GM13976 (cell line): Measurements from ENCODE around the gene PEAK1.
"Not testable (repeated sequence)": the region's sequence is repeated elsewhere in the genome, so short reads cannot be mapped to it uniquely, and the experiment has no call there.

Experiments
- DNase-seq: peaks from one replicate; pipeline ENCODE4 v3.0.0; 2012; ENCODE audit warnings: low spot score
- CTCF ChIP-seq: IDR thresholded peaks from 2 replicates; pipeline ENCODE4 v1.5.1; 2012; ENCODE audit warnings: borderline replicate concordance, mild to moderate bottlenecking; ENCODE audit not compliant: insufficient read depth; ENCODE audit errors: extremely low read depth, missing control alignments, control extremely low read depth
- in situ Hi-C: fragments of 300-500 bp; cut with MboI; formaldehyde crosslinking; loops from one replicate; pipeline ENCODE4 v1.12.0; 2022; ENCODE audit warnings: low sequenced_read_pairs, mixed read lengths, inconsistent platforms; ENCODE audit not compliant: unreplicated experiment

The PEAK1 gene

GRCh38 chr15:77291107-77291506, 128.8 kb downstream of the PEAK1 start:
- DNase-seq = no peak
- TF ChIP-seq CTCF = no peak
- in situ Hi-C loops = no loop called here

GRCh38 chr15:77287385-77287784, 132.5 kb downstream of the PEAK1 start:
- no peak for TF ChIP-seq CTCF
- in situ Hi-C loops = no loop called here
- DNase-seq = no peak

- no peak for DNase-seq
- in situ Hi-C loops = no loop called here
- no peak for TF ChIP-seq CTCF
These were observed 134.6 kb downstream of the PEAK1 start for GRCh38 chr15:77285057-77285997.

GRCh38 chr15:77282333-77282732, 137.6 kb downstream of the PEAK1 start:
- no peak for DNase-seq
- TF ChIP-seq CTCF = no peak
- in situ Hi-C loops = no loop called here

- TF ChIP-seq CTCF = no peak
- in situ Hi-C loops = no loop called here
- no peak for DNase-seq
These were observed 143.0 kb downstream of the PEAK1 start for GRCh38 chr15:77276943-77277342.

GRCh38 chr15:77276096-77276495, 143.8 kb downstream of the PEAK1 start:
- TF ChIP-seq CTCF = no peak
- in situ Hi-C loops = no loop called here
- DNase-seq = no peak

GRCh38 chr15:77273136-77273535, 146.8 kb downstream of the PEAK1 start:
- DNase-seq, in situ Hi-C loops: not testable (repeated sequence)
